Choroid plexus epithelial cell (primary cell): ENCODE measurements around the gene CLDN22.

ENCODE experiments used
- DNase-seq: peaks from one replicate; pipeline ENCODE4 v3.0.0-alpha.2; 2010; ENCODE audit warnings: low read depth
- H3K4me3 ChIP-seq: 2 replicates; pipeline ENCODE4 v1.5.1; 2011; ENCODE audit warnings: low read depth, mild to moderate bottlenecking, control low read depth, low read length, moderate library complexity
- TF ChIP-seq, protein P1 (sequence below): conservative IDR thresholded peaks from 2 replicates; pipeline ENCODE4 v1.5.1; 2011; ENCODE audit warnings: low read depth, mild to moderate bottlenecking, control low read depth, inconsistent platforms, low read length, moderate library complexity

Gene CLDN22

DNA sequence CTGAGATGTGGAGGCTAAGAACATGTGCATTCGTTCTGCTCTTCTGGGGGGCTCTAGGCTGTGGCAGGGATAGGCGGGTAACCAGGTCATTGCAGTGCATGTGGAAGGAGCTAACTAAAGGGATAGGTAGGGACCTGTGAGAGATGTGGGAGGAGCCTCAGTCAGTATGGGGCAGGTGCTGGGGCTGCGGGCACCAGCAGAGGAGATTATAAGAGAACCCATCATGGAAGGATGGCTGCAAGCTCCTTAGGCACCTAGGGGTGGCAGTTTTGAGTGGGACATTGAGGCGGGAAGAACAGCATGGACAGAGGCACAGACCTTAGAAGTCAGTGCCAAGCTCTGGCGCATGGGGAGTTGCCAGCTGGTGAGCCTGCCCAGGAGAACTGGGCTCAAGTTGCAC, 7.2 kb downstream of the CLDN22 start:
- no peak overlapping the region for H3K4me3 ChIP-seq
- no peak for DNase-seq
- TF ChIP-seq, protein P1, sequence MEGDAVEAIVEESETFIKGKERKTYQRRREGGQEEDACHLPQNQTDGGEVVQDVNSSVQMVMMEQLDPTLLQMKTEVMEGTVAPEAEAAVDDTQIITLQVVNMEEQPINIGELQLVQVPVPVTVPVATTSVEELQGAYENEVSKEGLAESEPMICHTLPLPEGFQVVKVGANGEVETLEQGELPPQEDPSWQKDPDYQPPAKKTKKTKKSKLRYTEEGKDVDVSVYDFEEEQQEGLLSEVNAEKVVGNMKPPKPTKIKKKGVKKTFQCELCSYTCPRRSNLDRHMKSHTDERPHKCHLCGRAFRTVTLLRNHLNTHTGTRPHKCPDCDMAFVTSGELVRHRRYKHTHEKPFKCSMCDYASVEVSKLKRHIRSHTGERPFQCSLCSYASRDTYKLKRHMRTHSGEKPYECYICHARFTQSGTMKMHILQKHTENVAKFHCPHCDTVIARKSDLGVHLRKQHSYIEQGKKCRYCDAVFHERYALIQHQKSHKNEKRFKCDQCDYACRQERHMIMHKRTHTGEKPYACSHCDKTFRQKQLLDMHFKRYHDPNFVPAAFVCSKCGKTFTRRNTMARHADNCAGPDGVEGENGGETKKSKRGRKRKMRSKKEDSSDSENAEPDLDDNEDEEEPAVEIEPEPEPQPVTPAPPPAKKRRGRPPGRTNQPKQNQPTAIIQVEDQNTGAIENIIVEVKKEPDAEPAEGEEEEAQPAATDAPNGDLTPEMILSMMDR, result no peak

DNA sequence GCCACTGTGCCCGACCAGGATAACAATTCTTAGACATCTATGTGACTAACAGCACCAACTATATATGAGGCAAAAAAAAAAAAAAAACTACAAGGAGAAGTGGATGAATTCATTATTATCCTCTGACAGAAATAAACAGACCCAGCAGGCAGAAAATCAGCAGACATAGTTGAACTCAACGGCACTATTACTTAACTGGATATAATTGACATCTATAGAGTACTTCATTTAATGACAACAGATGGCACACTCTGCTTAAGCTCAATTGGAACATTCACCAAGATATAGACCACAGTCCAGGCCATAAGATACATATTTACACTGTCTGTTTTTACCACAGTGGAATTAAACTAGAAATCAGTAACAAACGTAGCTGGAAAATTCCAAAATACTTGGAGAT, 13.3 kb downstream of the CLDN22 start:
- no peak overlapping the region for H3K4me3 ChIP-seq
- no peak for DNase-seq
- TF ChIP-seq, protein P1, result no peak

DNA sequence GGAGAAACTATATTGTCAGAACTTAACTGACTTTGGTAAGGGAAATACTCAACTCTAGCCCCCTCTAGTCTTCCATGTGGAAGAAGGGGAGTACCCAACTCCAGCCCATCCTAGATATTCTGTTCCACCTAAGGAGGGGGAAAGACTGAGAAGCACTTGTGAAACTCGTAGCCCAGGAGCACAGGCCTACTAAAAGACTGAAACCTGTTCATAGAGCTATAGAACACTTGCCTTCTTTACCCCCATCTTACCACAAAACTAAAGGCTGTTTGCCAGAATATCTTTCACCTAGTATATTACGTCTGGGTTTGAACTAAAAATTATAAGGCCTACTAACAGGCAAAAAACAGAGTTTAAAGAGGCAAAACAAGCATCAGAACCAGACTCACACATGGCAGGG, 15.5 kb downstream of the CLDN22 start:
- no peak overlapping the region for H3K4me3 ChIP-seq
- TF ChIP-seq, protein P1, result no peak
- DNase-seq, result no peak

DNA sequence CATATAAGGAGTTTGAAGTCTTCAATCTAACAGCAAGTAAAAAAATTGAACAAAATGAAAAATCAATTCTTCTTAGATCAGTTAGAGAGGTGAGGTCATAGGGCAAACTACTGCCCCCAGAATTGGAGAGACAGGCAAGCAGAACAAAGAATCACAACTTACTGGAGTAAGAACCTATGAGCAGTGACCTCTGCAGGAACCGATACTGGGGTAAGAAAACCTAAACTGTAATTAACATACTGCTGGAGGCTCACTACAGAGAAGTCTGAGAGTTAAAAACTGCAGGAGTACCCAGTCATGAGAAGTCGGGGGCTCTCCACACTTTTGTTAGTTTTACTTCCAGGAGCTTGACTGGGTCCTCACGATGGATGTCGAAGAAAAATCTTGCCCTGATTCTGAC, 16.0 kb downstream of the CLDN22 start:
- TF ChIP-seq, protein P1, result no peak
- no peak overlapping the region for H3K4me3 ChIP-seq
- no peak for DNase-seq

DNA sequence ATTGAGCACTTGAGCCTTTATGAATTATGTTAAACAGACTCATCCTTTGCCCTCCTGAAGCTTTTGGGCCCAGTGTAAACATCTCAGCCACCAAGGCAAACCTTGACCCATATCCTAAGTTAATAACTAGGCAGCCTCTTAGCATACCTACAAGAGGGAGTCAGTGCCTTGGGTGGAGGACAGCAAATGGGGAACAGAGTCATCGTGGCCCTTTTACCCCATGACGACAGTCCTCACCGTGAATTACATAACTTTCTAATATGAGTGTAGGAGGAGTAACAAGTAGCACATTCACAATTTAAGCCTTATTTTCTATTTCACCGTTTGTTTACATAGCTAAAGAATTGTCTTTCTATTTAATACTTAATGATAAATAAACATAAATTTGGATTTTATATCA, 16.8 kb downstream of the CLDN22 start:
- TF ChIP-seq, protein P1, result no peak
- H3K4me3 ChIP-seq, result no peak overlapping the region

DNA sequence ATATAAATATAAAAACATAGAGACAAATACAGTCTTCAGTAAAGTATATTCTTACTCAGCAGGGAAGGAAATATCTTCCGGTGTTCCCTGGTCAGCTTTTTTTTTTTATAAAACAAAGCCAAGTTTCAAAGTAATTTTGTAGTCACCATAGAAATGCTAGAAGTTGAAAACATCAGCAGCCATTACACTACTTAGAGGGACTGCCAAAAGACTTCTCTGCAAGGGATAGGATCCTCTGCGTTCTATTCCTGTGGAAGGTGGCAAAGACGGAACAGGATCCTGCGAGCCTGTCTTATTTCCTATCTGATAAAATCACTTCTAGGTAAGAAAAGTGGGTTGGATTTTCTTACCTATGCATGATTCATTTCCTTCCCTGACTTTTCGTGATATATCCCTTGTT, 19.4 kb downstream of the CLDN22 start:
- no peak for DNase-seq
- TF ChIP-seq, protein P1, result no peak
- no peak overlapping the region for H3K4me3 ChIP-seq

More for the DNA sequence above, 16.8 kb downstream of the CLDN22 start:
- DNase-seq, result no peak

DNA sequence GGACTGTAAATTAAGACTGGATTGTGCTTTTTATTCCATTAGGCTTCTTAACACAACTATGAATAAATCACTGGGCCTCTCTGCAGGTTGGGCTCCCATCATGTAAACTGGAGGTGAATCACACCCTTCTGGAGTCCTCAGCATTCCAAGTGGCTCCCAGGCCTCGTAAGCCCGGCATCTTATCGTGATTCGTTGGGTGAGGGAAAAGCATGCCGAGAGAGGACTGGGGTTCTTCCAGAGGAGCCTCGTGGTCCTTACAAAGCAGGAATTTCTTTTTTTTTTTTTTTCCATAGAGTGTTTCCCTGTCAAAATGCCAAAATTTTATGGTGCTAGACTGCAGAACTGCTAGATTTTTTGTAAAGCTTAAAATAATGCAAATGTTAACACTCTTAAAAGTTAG, 20.0 kb downstream of the CLDN22 start:
- DNase-seq, result peak; percentile 28
- TF ChIP-seq, protein P1, result no peak
- H3K4me3 ChIP-seq, result no peak overlapping the region
